ENCODE measurements around the gene MTIF3.

MTIF3 gene

GRCh38 chr13:27449936-27450828 lies at the start of gene MTIF3:
TSS of gene MTIF3 (minus strand) at chr13:27450564. CDS start at chr13:27440448, 10,116 bp downstream.
- Histone ChIP-seq H3K27ac (ENCODE audit: low read length) (peak within 1 kb of the TSS; percentile 83), H3K9ac (ENCODE audit: low read depth, low read length) (peak within 1 kb of the TSS; percentile 75), H3K4me3 (ENCODE audit: low read length) (peak within 1 kb of the TSS; percentile 74), H3K9me3 (ENCODE audit: insufficient read depth, low read depth, low read length) (no peaks in the 10 kb centered on the region), H3K27me3 (ENCODE audit: insufficient read depth, low read length) (peaks cover 11% of the 10 kb centered on the region; the same call in 1 of the 2 replicates), H3K4me1 (ENCODE audit: insufficient read depth, low read length) (peaks cover 5% of the 10 kb centered on the region; the same call in 1 of the 2 replicates), H3K36me3 (ENCODE audit: insufficient read depth, low read depth, low read length) (no peaks in the 10 kb centered on the region)

GRCh38 chr13:27497563-27498230 lies 47.3 kb upstream of the MTIF3 start:
- no peaks in the 10 kb centered on the region for H3K4me1 ChIP-seq (ENCODE audit: insufficient read depth, low read length)
- no peak overlapping the region for H3K27ac ChIP-seq (ENCODE audit: low read length)
- H3K9me3 ChIP-seq (ENCODE audit: insufficient read depth, low read depth, low read length): no peaks in the 10 kb centered on the region
- H3K36me3 ChIP-seq (ENCODE audit: insufficient read depth, low read depth, low read length): no peaks in the 10 kb centered on the region
- no peak overlapping the region for H3K4me3 ChIP-seq (ENCODE audit: low read length)
- H3K27me3 ChIP-seq (ENCODE audit: insufficient read depth, low read length): no peaks in the 10 kb centered on the region
- no peak overlapping the region for H3K9ac ChIP-seq (ENCODE audit: low read depth, low read length)

GRCh38 chr13:27496536-27497273 lies 46.3 kb upstream of the MTIF3 start:
- no peaks in the 10 kb centered on the region for H3K4me1 ChIP-seq (ENCODE audit: insufficient read depth, low read length)
- H3K27ac ChIP-seq (ENCODE audit: low read length): no peak overlapping the region
- H3K4me3 ChIP-seq (ENCODE audit: low read length): no peak overlapping the region
- no peaks in the 10 kb centered on the region for H3K27me3 ChIP-seq (ENCODE audit: insufficient read depth, low read length)
- no peak overlapping the region for H3K9ac ChIP-seq (ENCODE audit: low read depth, low read length)
- no peaks in the 10 kb centered on the region for H3K36me3 ChIP-seq (ENCODE audit: insufficient read depth, low read depth, low read length)
- H3K9me3 ChIP-seq (ENCODE audit: insufficient read depth, low read depth, low read length): no peaks in the 10 kb centered on the region

GRCh38 chr13:27496006-27496405 lies 45.6 kb upstream of the MTIF3 start:
- no peak overlapping the region for H3K27ac ChIP-seq (ENCODE audit: low read length)
- no peaks in the 10 kb centered on the region; the same call in 1 of the 2 replicates for H3K4me1 ChIP-seq (ENCODE audit: insufficient read depth, low read length)
- no peaks in the 10 kb centered on the region for H3K27me3 ChIP-seq (ENCODE audit: insufficient read depth, low read length)
- no peak overlapping the region for H3K9ac ChIP-seq (ENCODE audit: low read depth, low read length)
- no peaks in the 10 kb centered on the region for H3K36me3 ChIP-seq (ENCODE audit: insufficient read depth, low read depth, low read length)
- no peak overlapping the region for H3K4me3 ChIP-seq (ENCODE audit: low read length)
- H3K9me3 ChIP-seq (ENCODE audit: insufficient read depth, low read depth, low read length): no peaks in the 10 kb centered on the region

- Histone ChIP-seq H3K36me3 (ENCODE audit: insufficient read depth, low read depth, low read length) (no peaks in the 10 kb centered on the region), H3K27ac (ENCODE audit: low read length) (no peak overlapping the region), H3K9ac (ENCODE audit: low read depth, low read length) (no peak overlapping the region), H3K4me3 (ENCODE audit: low read length) (no peak overlapping the region), H3K4me1 (ENCODE audit: insufficient read depth, low read length) (peaks cover 4% of the 10 kb centered on the region; the same call in 1 of the 2 replicates), H3K9me3 (ENCODE audit: insufficient read depth, low read depth, low read length) (no peaks in the 10 kb centered on the region), H3K27me3 (ENCODE audit: insufficient read depth, low read length) (no peaks in the 10 kb centered on the region)
Observed at GRCh38 chr13:27495551-27495950, 45.2 kb upstream of the MTIF3 start.

GRCh38 chr13:27493981-27494380 lies 43.6 kb upstream of the MTIF3 start:
- no peaks in the 10 kb centered on the region for H3K9me3 ChIP-seq (ENCODE audit: insufficient read depth, low read depth, low read length)
- H3K36me3 ChIP-seq (ENCODE audit: insufficient read depth, low read depth, low read length): no peaks in the 10 kb centered on the region
- H3K9ac ChIP-seq (ENCODE audit: low read depth, low read length): no peak overlapping the region
- H3K4me3 ChIP-seq (ENCODE audit: low read length): no peak overlapping the region
- peaks cover 9% of the 10 kb centered on the region; the same call in 1 of the 2 replicates for H3K4me1 ChIP-seq (ENCODE audit: insufficient read depth, low read length)
- no peaks in the 10 kb centered on the region for H3K27me3 ChIP-seq (ENCODE audit: insufficient read depth, low read length)
- H3K27ac ChIP-seq (ENCODE audit: low read length): no peak overlapping the region

- Histone ChIP-seq H3K36me3 (ENCODE audit: insufficient read depth, low read depth, low read length) (no peaks in the 10 kb centered on the region), H3K27me3 (ENCODE audit: insufficient read depth, low read length) (no peaks in the 10 kb centered on the region), H3K27ac (ENCODE audit: low read length) (no peak overlapping the region), H3K4me3 (ENCODE audit: low read length) (no peak overlapping the region), H3K9ac (ENCODE audit: low read depth, low read length) (no peak overlapping the region), H3K9me3 (ENCODE audit: insufficient read depth, low read depth, low read length) (no peaks in the 10 kb centered on the region), H3K4me1 (ENCODE audit: insufficient read depth, low read length) (peaks cover 9% of the 10 kb centered on the region; the same call in 1 of the 2 replicates)
Observed at GRCh38 chr13:27489456-27489855, 39.1 kb upstream of the MTIF3 start.

- Histone ChIP-seq H3K36me3 (ENCODE audit: insufficient read depth, low read depth, low read length) (no peaks in the 10 kb centered on the region), H3K9me3 (ENCODE audit: insufficient read depth, low read depth, low read length) (no peaks in the 10 kb centered on the region), H3K27me3 (ENCODE audit: insufficient read depth, low read length) (no peaks in the 10 kb centered on the region), H3K27ac (ENCODE audit: low read length) (no peak overlapping the region), H3K4me1 (ENCODE audit: insufficient read depth, low read length) (peaks cover 9% of the 10 kb centered on the region; the same call in 1 of the 2 replicates), H3K4me3 (ENCODE audit: low read length) (no peak overlapping the region), H3K9ac (ENCODE audit: low read depth, low read length) (no peak overlapping the region)
Observed at GRCh38 chr13:27487776-27488175, 37.4 kb upstream of the MTIF3 start.

- Histone ChIP-seq H3K9ac (ENCODE audit: low read depth, low read length) (no peak overlapping the region), H3K27me3 (ENCODE audit: insufficient read depth, low read length) (no peaks in the 10 kb centered on the region; the same call in 1 of the 2 replicates), H3K36me3 (ENCODE audit: insufficient read depth, low read depth, low read length) (no peaks in the 10 kb centered on the region), H3K4me3 (ENCODE audit: low read length) (no peak overlapping the region), H3K9me3 (ENCODE audit: insufficient read depth, low read depth, low read length) (no peaks in the 10 kb centered on the region), H3K27ac (ENCODE audit: low read length) (no peak overlapping the region), H3K4me1 (ENCODE audit: insufficient read depth, low read length) (no peaks in the 10 kb centered on the region)
Observed at GRCh38 chr13:27483421-27483820, 33.1 kb upstream of the MTIF3 start.

GRCh38 chr13:27482983-27483382 lies 32.6 kb upstream of the MTIF3 start:
- no peak overlapping the region for H3K9ac ChIP-seq (ENCODE audit: low read depth, low read length)
- no peak overlapping the region for H3K4me3 ChIP-seq (ENCODE audit: low read length)
- no peaks in the 10 kb centered on the region; the same call in 1 of the 2 replicates for H3K27me3 ChIP-seq (ENCODE audit: insufficient read depth, low read length)
- H3K4me1 ChIP-seq (ENCODE audit: insufficient read depth, low read length): no peaks in the 10 kb centered on the region
- no peak overlapping the region for H3K27ac ChIP-seq (ENCODE audit: low read length)
- H3K36me3 ChIP-seq (ENCODE audit: insufficient read depth, low read depth, low read length): no peaks in the 10 kb centered on the region
- no peaks in the 10 kb centered on the region for H3K9me3 ChIP-seq (ENCODE audit: insufficient read depth, low read depth, low read length)

GRCh38 chr13:27481766-27482165 lies 31.4 kb upstream of the MTIF3 start:
- no peak overlapping the region for H3K9ac ChIP-seq (ENCODE audit: low read depth, low read length)
- no peaks in the 10 kb centered on the region for H3K36me3 ChIP-seq (ENCODE audit: insufficient read depth, low read depth, low read length)
- H3K4me1 ChIP-seq (ENCODE audit: insufficient read depth, low read length): no peaks in the 10 kb centered on the region
- H3K4me3 ChIP-seq (ENCODE audit: low read length): no peak overlapping the region
- no peaks in the 10 kb centered on the region; the same call in 1 of the 2 replicates for H3K27me3 ChIP-seq (ENCODE audit: insufficient read depth, low read length)
- H3K27ac ChIP-seq (ENCODE audit: low read length): no peak overlapping the region
- no peaks in the 10 kb centered on the region for H3K9me3 ChIP-seq (ENCODE audit: insufficient read depth, low read depth, low read length)
